GM11168 (cell line): ENCODE results near the gene PKN1.

Source experiments
- in situ Hi-C: fragments of 300-500 bp; cut with MboI; formaldehyde crosslinking; loops from one replicate; pipeline ENCODE4 v1.12.0; 2022; ENCODE audit warnings: low sequenced_read_pairs; ENCODE audit not compliant: unreplicated experiment

The PKN1 gene

GRCh38 chr19:14425696-14426138 lies 7.4 kb upstream of the PKN1 start:
- in situ Hi-C loops = no loop called here

GRCh38 chr19:14427461-14427860 lies 5.6 kb upstream of the PKN1 start:
- in situ Hi-C loops = no loop called here

- in situ Hi-C loops = no loop called here
These were observed 4.2 kb upstream of the PKN1 start for GRCh38 chr19:14428882-14429416.

- in situ Hi-C loops = no loop called here
These were observed 2.4 kb upstream of the PKN1 start for GRCh38 chr19:14430712-14431111.

- in situ Hi-C loops = no loop called here
These were observed 722 bp downstream of the PKN1 start for GRCh38 chr19:14433554-14434501.

- in situ Hi-C loops = no loop called here
These were observed 1.6 kb downstream of the PKN1 start for GRCh38 chr19:14434543-14435319.

- in situ Hi-C loops = no loop called here
These were observed 2.4 kb downstream of the PKN1 start for GRCh38 chr19:14435320-14436050.

GRCh38 chr19:14437578-14438140 lies 4.6 kb downstream of the PKN1 start:
- in situ Hi-C loops = no loop called here

- in situ Hi-C loops = no loop called here
These were observed 5.9 kb downstream of the PKN1 start for GRCh38 chr19:14439014-14439413.

- in situ Hi-C loops = no loop called here
These were observed 6.9 kb downstream of the PKN1 start for GRCh38 chr19:14440049-14440448.

- in situ Hi-C loops = no loop called here
These were observed 8.2 kb downstream of the PKN1 start for GRCh38 chr19:14441041-14441938.

- in situ Hi-C loops = no loop called here
These were observed 10.0 kb downstream of the PKN1 start for GRCh38 chr19:14442891-14443631.

- in situ Hi-C loops = no loop called here
These were observed 10.6 kb downstream of the PKN1 start for GRCh38 chr19:14443632-14444216.

- in situ Hi-C loops = no loop called here
These were observed 13.4 kb downstream of the PKN1 start for GRCh38 chr19:14446336-14447036.

GRCh38 chr19:14449321-14449720 lies 16.2 kb downstream of the PKN1 start:
- in situ Hi-C loops = no loop called here

GRCh38 chr19:14450168-14450874 lies 17.2 kb downstream of the PKN1 start:
- in situ Hi-C loops = no loop called here

GRCh38 chr19:14450876-14451275 lies 17.8 kb downstream of the PKN1 start:
- in situ Hi-C loops = no loop called here
